ENCODE measurements around the gene ZNF410.
"Not testable (repeated sequence)": the region's sequence is repeated elsewhere in the genome, so short reads cannot be mapped to it uniquely, and the experiment has no call there.

Gene ZNF410

DNA sequence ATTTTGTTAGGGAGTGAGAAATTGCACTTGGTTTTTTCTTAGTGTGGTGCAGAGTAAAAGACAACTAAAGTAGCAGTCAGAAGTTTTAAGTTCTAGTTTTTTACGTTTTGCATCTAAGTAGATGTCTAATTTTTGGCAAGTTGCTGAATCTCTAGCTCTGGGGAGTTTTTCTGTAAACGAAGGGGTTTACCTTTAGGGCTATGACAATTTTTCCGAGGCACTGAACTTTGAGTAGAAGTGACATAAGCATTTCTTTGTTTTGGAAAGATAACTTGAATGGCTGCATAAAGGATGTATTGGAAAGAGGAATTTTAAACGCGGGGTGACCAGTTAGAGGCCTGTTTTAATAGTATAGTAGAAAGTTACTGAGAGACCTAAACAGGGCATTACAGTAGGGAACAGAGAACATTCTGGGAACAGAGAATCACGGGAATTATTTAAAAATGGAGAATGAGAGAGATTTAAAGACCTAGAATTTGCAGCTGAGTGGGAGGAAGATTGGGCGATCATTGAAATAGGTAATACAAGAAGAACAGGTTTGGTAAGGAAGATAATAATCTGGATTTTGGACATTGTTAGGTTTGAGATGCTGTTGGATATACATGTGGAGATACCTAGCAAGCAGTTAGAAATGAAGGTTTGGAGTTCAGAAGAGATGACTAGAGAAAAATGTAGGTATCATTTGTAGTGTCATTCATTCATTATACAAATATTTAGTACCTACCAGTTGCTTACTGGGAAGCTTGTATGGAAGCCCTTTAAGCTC, 1.2 kb downstream of the ZNF410 start:
- no peak for DNase-seq

DNA sequence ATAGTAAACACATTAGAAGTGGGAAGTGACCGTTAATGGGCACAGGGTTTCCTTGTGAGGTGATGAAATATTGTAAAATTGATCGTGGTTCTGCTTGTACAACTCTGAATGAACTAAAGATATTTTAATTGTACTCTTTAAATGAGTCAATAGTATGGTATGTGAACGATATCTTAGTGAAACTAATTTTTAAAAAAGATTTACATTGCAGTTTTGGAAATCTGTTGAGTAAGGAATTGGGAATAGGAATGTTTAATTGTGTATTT, 1.7 kb downstream of the ZNF410 start:
- no peak for DNase-seq

DNA sequence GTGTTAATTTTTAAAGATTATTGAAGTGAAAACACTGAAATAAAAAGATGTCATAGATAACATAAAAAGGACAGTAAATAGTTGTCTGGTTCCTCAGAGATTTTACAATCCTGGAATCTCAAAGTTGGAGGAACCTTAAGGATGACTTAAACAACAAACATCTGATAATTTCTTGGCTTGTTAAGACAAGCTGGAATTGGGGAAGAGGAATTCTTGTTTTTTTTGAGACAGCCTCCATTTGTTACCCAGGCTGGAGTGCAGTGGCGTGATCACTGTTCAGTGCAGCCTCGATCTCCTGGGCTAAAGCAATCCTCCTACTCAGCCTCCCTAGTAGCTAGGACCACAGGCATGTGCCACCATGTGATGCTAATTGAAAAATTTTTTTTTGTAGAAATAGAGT, 2.3 kb downstream of the ZNF410 start:
- no peak for DNase-seq

DNA sequence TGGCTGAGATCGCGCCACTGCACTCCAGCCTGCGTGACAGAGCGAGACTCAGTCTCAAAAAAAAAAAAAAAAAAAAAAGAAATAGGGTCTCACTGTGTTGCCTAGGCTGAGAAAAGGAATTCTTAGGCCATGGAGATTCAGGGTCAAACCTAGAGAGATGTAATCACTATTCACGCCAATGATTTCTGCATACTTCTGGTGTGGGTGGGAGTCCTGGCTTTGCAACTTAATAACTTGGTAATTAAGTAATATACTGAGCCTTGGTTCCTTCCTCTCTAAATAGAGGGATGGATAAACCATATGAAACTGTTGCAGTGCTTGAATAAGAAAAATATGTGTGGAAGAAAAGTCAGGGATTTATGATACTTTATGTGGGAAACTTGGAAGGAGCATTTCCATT, 2.7 kb downstream of the ZNF410 start:
- no peak for DNase-seq

DNA sequence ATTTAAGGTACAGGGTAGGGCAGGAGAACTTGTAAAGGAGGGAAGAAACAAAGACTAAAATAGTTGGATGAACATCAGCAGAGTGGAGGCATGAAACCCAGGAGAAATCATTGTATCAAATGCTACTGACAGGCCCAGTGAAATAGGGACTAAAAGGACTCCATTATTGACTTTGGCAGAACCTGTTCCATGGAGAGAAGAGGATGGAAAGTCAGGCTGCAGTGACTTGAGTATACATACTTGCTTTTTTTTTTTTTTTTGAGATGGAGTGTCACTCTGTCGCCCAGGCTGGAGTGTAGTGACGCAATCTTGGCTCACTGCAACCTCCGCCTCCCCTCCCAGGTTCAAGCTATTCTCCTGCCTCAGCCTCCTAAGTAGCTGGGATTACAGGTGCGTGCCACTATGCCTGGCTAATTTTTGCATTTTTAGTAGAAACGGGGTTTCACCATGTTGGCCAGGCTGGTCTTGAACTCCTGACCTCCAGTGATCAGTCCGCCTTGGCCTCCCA, 7.6 kb downstream of the ZNF410 start:
- not testable (repeated sequence) for DNase-seq

DNA sequence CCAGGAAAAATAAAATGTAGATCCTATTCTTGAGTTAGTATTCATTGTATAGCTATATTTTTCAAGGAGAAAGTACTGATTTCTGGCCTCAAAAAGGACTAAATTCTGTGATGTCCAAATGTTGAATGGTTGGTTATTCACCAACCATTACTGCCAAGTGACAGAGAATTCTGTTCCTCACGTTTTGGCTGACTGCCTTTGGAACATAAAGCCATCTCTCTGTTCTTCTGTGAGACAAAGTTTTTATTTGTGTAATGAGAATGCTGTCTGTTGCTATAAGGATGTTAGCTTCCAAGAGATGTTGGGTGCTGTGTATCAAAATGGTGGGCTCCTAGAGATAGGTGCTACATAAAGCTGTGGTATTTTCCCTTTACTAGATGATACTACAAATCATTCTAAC, 9.3 kb downstream of the ZNF410 start:
- DNase-seq, result no peak

DNA sequence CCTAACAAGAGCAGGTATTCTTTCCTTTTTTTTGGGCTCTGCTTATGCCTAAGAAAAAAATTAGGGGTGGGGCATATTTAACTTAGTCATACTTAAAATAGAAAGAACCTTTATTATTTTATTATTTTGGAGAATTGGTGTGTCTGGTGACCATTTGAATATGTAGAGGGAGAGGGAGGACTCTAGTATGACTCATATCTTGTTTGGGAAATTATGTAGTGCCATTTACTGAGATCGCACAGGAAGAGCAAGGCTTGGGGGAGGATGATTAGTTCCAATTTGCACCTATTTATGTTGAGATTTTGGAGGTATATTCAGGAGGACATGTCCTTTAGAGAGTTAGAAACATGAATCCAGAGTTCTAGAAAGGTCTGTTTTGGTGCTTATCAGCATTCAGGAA, 9.9 kb downstream of the ZNF410 start:
- DNase-seq, result no peak

DNA sequence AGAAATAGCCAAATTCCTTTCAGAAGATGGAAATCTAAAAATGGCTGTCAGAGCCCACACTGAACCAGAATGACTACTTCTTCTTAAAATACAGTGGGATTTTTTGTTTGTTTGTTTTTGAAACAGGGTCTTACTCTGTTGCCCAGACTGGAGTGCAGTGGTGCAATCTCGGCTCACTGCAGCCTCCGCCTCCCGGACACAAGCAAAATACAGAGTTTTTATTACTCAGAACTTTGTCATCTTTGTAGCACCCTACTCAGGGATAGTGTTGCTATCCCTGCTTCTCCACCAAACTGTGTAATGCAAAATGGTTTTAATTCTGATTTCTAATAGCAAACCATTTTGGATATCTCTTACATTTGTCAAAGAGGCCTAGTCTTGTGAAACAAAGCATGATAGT, 16.4 kb downstream of the ZNF410 start:
- no peak for DNase-seq

DNA sequence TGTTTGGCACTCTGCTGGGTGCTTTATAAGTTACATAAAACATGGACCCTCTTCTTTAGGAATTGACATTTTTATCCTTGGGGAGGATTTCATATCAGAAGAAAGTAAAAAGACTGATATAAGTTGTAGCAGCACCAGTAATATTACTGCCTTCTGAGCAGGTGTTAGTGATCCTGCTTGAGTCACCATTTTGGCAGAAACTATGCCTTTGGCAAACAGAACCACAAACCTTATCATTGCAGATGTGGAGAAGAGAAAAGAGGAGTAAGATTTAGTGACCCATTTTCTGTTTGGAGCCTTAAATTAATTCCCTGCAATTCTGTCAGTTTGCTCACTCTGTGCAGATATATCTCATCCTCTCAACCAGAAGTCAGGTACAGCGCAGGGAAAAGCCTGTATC, 23.0 kb downstream of the ZNF410 start:
- no peak for DNase-seq

DNA sequence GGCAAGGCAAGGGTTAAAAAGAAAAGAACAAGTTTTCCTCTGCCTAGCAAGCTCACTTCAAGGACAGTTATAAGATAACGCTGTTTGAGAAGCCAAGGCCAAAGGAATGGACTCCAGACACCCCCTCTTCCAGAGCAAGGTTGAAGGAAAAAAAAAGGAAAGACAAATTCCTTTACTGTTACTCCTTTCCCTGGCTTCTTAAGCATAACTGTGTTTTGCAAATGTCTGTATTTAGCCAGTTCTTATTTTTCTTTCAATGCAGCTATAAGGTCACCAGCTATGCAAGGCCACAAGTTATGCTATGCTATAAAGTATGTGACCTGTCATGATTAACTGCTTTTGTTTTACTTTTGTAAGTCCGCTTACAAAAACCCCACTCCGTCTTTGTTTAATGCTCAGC, 26.6 kb downstream of the ZNF410 start:
- no peak for DNase-seq

DNA sequence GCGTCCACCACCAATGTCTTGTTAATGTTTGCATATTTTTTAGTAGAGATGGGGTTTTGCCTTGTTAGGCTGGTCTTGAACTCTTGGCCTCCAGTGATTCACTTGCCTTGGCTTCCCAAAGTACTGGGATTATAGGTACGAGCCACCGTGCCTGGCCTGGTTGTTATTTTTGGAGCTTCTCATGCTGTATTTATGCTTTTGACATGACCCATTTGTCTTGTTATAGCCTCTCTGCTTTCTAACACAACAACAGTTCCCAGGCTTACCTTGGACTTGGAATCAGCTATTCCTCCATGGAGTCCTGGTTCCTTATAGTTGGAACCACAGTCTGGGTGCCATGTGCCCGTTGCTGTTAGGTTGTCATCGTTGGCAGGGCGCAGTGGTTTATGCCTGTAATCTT, 29.7 kb downstream of the ZNF410 start:
- no peak for DNase-seq

DNA sequence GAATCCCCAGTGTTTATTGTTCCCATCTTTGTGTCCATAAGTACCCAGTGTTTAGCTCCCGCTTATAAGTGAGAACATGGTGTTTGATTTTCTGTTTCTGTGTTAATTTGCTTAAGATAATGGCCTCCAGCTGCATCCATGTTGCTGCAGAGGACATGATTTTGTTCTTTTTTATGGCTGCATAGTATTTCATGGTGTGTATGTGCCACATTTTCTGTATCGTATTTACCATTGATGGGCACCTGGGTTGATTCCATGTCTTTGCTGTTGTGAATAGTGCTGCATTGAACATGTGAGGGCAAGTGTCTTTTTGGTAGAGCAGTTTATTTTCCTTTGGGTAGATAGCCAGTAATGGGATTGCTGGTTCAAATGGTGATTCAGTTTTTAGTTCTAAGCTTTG, 32.8 kb downstream of the ZNF410 start:
- not testable (repeated sequence) for DNase-seq

DNA sequence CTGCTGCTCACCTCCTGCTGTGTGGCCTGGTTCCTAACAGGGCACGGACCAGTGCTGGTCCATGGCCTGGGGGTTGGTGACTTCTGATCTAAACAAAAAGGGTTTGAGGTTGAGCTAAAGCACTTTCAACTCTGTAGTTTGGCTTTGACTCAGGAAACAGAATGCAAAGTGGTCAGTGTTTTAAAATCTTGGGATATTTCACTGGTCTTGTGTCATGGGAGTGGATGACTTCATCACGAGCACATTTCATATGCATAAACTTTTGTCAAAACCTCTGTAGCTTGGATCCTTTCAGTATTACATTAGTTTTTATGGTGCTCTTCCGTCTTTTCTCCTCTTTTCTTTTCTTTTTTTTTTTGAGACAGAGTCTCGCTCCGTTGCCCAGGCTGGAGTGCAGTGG, 37.7 kb downstream of the ZNF410 start:
- DNase-seq, result no peak

DNA sequence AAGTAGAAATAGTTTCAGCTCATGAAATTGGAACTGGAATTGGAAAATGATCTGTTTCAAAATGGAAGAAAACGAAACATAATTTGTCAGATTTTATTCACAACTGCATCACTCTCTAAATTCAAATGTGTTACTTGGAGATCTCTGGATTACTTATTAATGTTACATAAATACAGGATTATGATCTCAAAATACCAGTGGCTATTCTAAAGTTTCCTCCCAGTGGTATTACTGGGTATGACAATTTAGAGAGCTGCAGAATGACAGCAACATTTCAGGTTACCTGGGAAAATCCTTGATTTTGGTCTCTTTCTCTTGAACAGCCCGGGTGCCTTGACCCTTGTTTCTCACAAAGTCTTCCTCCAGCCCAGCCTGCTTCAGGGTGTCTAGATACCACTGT, 49.0 kb downstream of the ZNF410 start:
- DNase-seq, result peak; percentile 5

DNA sequence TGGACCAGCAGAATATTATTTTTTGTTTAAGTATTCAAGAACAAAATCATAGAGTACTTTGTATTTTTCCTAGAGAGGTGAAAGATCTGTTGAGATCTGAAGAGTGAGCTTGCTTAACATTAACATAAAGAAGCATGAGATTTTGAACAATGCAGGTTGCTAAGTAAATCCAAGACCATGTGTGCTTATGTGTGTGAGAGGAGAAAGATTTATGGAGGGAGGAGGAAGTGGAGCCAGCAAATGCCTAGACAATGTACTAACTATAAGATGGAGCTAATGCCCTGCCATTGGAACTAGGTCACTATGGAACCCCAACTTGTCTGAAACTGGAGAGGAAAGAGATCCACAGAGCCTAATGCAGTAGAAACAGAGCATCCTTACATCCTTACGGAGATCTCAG, 49.9 kb downstream of the ZNF410 start:
- DNase-seq, result no peak

DNA sequence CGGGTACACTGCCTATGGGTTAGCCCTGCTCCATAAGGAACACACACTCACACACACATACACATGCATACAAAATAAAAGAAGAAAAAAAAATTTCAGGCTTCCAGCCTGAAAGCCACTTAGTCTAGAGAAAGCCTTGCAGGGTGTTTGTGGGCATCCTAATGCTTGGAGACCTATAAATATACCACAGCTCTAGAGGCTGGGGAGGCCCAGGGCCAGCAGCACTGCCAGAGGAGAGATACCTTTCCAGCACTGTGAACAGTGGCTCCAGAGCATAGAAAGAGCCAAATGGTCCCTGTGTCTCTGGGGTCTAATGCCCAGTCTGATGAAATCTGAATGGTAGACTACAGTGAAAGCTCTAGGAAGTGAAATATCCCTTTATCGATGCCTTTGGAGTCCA, 50.4 kb downstream of the ZNF410 start:
- no peak for DNase-seq

DNA sequence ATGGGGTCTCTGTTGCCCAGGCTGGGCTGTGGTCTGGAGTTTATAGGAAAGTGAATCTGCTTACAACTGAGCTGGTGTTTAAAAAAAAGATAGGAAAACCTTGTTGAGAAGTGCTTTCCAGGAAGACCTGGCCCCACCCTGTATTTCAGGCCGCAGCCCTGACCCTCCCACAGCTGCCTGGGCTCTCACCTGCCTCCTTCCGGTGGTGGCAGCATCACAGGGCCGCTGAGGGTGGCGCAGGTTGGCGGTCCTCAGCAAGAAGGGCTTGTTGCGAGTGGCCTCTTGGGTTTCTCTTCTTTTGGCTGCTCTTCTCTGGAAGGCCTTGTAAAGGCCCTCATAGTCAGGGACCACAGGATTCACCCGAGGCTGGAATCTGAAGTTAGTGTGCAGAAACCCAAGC, 55.5 kb downstream of the ZNF410 start:
- DNase-seq, result no peak

DNA sequence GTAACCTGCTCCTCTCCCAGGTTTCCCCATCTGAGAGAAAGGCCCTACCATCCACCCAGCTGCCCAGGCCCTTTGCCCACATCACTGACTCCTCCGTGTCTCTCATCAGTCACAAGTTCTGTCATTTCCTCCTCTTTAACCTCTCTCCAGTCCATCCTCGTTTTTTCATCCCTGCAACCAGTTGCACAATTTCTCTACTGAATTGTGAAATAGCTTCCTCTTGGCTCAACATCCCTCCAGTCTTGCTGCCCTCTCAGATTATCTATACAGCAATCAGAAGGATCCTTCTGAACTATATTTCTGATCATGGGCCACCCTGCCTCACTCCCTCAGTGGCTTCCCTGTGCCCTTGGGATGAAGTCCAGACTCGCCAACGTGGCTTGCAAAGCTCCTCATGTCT, 56.4 kb downstream of the ZNF410 start:
- no peak for DNase-seq

DNA sequence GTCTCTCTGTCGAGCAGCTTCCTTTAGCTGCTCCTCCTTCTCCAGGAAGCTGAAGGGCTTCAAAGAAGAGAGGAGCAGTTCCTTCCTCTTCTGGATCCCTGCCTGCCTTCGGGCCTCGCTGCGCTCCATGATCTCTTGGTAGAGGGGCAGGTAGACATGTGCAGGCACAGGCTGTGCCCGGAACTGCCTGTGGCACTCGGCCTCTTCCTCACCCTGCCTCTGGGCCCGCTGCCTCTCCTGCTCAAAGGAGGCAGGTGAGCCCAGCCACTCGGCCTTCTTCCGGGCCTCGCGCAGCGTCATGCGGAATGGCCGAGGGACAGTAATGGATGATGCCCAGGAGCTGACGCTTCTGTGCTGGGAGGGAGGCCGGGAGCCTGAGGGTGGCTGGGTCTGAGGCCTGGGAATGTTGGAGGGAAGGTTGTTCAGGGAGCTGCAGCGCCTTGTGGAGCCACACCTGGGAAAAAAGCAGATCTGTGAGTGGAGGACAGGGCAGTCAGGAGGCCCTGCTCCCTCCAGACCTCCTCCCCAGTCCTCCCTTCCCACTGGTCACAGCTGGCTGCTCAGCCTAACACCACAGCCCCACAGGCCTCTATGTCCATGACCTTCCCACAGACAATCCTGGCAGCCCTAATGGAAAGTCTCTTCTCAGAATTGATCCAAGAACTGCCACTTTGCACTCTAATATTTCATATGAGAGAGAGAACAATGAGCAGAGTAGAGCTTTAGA, 57.9 kb downstream of the ZNF410 start:
- no peak for DNase-seq

DNA sequence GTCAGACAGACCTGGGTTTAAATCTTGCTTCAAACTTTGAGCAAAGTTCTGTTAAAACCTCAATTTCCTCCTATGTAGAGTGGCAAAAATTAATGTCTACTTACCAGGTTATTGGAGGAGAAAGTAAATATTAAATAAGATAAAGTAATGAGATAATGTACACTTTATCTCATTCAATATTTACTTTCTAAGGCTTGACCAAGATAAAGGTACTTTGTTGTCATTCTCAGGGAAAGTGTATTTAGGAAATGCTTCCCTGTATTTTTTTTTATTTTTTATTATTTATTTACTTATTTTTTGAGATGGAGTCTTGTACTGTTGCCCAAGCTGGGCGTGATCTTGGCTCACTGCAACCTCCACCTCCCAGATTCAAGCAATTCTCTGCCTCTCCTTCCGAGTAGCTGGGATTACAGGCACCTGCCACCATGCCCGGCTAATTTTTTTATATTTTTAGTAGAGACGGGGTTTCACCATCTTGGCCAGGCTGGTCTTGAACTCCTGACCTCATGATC, 58.6 kb downstream of the ZNF410 start:
- no peak for DNase-seq

DNA sequence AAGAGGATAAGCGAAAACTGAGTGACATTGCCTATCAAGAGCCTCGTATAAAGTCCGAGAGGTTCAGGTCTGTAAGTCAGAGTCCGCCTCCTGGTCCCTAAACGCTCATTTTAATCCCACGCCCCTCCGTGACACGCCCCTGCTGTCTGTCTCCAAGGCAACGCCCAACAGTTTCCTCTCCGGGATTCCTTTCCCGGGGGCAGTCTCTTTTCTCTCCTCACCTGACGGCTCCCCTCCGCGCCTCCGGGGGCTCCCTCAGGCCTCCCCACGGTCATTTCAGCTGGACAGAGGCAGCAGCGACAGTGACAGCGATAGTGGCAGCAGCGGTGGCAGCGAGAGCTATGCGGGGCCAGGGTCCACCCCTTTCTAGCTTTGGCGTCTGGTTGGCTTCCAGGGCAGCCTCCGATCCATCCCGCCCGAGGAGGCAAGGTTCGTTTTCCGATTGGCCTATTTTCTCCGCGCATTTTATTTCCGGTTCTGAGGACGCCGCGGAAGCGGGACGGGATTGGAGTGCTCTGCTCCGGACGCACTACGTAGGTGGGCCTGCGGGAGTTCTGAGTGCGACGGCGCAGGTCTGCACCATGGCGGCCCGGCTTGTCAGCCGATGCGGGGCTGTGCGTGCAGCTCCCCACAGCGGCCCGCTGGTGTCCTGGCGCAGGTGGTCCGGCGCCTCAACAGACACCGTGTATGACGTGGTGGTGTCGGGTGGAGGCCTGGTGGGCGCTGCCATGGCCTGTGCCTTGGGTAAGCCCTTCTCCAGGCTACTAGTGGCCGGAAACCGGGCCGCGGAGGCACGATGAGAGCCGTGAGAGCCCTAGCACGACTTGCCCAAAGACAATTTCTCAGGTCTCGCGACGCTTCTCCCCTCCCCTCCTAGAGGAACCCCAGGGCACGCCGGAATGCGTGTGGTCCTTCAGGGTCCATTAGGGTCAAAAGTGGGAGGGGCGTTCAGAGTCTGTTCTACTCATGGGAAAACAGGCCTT, 63.4 kb downstream of the ZNF410 start, which contains the start of the genes COQ6 and FAM161B:
TSS of gene COQ6 (plus strand) at position 551 of the 983 bp plus-strand sequence. CDS start at position 582, 31 bp downstream.
TSS of gene FAM161B (minus strand) at position 343 of the 983 bp plus-strand sequence. CDS start at position 275, 68 bp downstream.
- DNase-seq, result peak; percentile 91

DNA sequence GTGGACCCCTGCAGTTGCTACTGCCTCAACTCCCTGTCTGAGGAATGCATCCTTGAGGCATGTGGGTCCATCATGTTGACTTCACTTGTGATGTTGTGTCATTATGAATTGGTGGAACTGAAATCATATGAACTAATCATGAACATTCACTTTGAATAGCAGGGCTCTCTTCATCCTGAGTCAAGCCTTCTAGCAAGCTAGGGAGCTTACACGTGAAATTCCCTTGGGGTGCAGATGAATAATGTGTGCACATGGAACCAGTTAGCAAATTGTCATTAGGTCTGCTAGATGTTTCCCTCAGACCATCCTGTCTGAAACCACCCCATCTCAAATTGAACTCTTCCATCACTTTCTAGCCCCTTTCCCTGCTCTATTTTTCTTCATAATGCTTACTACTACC, 67.1 kb downstream of the ZNF410 start:
- DNase-seq, result no peak

DNA sequence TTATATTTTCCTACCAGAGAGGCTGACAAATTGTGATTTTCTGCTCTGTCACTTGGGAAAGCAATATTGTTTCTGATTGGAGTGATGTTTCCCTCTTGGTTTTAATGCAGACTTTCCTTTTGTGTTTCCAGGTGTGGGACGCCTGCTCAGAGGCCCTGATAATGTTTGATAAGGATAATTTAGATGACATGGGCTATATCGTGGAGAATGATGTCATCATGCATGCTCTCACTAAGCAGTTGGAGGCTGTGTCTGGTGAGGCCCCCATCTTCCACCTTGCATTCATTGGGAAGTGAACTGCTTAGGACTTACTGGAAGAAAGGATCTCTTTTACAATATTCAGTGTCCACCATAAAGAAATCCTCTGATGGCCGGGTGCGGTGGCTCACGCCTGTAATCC, 69.0 kb downstream of the ZNF410 start:
- no peak for DNase-seq
